Measurements from ENCODE around the gene USP15.
"Not testable (repeated sequence)": the region's sequence is repeated elsewhere in the genome, so short reads cannot be mapped to it uniquely, and the experiment has no call there.

Gene USP15

DNA sequence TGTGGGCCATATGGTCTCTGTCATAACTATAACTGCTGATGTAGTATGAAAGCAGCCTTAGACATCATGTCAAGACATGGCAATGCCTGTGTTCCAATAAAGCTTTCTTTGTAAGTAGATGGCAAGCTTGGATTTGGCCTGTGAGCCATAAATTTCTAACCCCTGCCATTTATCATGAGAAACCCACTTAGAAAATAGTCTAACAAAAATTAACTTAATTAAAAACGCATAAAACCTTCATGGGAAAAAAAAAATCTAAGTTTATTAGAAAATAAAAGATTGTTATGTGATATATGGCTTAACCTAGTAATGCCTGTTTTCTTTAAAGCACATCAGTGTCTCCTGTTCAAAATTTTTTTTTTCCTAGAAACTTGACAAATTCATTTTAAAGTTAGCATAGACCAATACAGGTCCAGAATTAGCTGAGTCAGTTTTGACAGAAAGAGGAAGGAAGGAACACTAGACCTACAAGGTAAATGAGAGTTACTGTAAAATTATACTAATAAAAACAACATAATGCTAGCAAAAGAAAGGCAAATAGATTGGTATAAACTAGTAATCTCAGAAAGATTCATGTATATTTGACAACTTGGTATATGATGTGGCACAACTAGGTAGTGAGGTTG is 68.2 kb downstream of the USP15 start:
- DNase-seq (ENCODE audit: low read depth), result no peak

DNA sequence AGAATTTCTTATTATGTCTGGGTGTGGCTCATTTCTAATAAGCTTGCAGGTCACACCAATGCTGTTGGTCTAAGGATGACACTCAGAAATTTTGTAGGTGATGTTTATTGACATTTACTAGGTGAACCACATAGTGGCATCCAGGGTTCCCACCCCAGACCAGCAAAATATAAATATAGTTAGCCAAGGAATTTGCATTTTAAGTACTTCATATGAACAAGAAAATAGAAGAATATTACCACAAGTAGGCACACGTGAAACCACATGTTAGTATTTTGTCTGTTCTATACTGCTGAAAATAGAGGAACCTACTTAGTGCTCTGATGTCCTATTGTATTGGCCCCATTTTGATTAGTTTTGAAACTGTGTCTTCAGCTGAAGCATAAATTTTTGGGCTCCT is 71.1 kb downstream of the USP15 start:
- DNase-seq (ENCODE audit: low read depth), result no peak

DNA sequence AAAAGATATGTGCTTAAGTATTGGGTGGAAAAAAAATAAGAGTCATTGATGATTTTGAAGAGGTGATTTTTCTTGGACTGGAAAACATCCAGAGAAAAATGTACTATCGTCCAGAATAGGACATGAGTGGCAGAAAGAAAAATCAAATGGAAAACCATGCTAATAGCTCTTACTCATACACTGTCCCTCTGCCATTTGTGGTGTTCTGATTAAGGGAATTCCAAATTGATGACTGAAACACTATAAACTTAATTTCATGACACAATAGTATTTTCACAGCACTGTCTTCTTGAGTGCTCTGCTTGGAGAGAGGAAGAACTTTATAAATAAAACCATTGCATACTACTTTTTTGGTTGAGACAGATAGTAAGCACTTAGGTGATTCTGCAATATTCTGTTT is 72.4 kb downstream of the USP15 start:
- no peak for DNase-seq (ENCODE audit: low read depth)

DNA sequence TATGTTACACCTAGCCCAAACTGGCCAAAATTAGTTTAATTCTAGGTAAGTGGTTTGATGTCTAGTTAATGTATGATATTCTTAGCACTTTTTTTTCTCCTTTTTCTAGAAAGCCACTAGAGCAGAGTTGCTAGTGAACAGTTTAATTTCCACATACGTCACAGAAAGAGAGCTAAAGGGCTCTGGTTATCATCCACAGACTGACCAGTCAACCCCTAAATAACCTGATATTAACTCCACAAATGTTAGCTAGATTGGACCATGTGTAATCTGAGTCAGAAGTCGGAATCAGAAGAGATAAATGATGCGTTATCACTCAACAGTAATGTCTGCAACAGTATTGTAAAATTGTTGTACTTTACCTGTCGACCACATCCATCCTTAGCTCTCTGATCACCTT is 74.9 kb downstream of the USP15 start:
- DNase-seq (ENCODE audit: low read depth), result no peak

DNA sequence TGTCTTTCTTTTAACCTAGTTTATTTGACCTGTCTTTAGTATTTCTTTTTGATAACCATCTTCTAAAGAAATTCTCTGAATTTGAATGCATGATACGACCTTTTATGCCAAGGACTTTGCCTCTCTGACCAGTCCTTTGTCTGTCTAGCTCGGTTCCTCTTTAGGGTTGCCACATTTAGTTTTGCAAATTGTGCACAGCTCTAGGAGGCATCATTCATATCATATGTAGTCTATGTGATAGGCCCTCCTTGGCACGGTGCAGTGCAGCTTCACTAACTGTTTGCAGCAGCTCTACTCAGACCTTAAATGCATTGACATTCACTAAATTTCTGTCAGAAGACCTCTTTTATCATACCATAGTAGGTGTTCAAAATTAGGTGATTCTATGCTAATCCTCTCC is 75.6 kb downstream of the USP15 start:
- no peak for DNase-seq (ENCODE audit: low read depth)

DNA sequence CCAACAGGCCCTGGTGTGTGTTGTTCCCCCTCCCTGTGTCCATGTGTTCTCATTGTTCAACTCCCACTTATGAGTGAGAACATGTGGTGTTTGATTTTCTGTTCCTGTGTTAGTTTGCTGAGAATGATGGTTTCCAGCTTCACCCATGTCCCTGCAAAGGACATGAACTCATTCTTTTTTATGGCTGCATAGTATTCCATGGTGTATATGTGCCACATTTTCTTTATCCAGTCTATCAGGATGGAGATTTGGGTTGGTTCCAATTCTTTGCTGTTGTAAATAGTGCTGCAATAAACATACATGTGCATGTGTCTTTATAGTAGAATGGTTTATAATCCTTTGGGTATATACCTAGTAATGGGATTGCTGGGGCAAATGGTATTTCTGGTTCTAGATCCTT is 77.4 kb downstream of the USP15 start:
- DNase-seq (ENCODE audit: low read depth), result not testable (repeated sequence)

DNA sequence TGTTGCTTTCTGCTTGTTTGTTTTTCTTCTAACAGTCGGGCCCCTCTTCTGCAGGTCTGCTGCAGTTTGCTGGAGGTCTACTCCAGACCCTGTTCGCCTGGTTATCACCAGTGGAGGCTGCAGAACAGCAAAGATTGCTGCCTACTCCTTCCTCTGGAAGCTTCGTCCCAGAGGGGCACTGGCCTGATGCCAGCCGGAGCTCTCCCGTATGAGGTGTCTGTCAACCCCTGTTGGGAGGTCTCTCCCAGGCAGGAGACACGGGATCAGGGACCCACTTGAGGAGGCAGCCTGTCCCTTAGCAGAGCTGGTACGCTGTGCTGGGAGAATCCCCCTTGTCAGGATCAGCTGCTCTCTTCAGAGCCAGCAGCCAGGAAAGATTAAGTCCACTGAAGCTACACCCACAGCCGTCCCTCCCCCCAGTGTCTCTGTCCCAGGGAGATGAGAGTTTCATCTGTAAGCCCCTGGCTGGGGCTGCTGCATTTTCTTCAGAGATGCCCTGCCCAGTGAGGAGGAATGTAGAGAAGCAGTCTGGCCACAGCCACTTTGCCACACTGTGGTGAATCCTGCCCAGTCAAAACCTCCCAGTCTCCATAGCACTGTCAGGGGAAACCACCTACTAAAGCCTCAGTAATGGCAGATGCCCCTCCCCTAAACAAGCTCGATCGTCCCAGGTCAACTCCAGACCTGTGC is 82.6 kb downstream of the USP15 start:
- DNase-seq (ENCODE audit: low read depth), result not testable (repeated sequence)

DNA sequence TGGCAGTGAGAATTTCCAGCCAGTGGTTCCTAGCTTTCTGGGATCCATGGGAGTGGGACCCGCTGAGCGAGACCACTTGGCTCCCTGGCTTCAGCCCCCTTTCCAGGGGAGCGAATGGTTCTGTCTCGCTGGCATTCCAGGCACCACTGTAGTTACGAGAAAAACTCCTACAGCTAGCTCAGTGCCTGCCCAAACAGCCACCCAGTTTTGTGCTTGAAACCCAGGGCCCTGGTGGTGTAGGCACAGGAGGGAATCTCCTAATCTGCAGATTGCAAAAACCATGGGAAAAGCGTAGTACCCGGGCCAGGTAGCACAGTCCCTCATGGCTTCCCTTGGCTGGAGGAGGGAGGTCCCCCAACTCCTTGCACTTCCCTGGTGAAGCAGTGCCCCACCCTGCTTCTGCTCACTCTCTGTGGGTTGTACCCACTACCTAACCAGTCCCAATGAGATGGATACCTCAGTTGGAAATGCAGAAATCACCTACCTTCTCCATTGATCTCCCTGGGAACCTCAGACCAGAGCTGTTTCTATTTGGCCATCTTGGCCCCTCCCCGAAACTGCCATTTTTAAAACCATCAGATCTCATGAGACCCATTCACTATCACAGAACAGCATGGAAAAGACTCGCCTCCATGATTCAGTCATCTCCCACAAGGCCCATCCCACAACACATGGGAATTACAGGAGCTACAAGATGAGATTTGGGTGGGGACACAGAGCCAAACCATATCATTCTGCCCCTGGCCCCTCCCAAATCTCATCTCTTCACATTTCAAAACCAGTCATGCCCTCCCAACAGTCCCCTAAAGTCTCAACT is 83.3 kb downstream of the USP15 start:
- not testable (repeated sequence) for DNase-seq (ENCODE audit: low read depth)

DNA sequence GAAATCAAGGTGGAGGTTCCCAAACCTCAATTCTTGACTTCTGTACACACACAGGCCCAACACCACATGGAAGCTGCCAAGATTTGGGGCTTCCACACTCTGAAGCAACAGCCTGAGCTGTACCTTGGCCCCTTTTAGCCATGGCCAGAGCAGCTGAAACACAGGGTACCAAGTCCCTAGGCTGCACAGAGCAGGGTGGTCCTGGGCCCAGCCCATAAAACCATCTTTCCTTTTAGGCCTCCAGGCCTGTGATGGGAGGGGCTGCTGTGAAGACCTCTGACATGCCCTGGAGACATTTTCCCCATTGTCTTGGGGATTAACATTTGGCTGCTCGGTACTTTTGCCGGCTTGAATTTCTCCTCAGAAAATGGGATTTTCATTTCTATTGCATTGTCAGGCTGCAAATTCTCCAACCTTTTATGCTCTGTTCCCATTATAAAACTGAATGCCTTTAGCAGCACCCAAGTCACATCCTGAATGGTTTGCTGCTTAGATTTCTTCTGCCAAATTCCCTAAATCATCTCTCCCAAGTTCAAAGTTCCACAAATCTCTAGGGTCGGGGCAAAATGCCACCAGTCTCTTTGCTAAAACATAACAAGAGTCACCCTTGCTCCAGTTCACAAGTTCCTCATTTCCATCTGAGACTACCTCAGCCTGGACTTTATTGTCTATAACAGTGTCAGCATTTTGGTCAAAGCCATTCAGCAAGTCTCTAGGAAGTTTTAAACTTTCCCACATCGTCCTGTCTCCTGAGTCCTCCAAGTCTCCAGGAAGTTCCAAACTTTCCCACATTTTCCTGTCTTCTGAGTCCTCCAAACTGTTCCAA is 84.7 kb downstream of the USP15 start:
- DNase-seq (ENCODE audit: low read depth), result not testable (repeated sequence)

DNA sequence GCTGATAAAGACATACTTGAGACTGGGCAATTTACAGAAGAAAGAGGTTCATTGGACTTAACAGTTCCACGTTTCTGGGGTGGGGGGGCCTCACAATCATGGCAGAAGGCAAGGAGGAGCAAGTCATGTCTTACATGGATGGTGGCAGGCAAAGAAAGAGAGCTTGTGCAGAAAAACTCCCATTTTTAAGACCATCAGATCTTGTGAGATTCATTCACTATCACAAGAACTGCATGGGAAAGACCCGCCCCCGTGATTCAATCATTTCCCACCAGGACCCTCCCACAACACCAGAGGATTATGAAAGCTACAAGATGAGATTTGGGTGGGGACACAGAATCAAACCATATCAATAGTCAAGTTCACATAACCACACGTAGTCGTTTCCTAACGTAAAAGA is 85.5 kb downstream of the USP15 start:
- DNase-seq (ENCODE audit: low read depth), result no peak

DNA sequence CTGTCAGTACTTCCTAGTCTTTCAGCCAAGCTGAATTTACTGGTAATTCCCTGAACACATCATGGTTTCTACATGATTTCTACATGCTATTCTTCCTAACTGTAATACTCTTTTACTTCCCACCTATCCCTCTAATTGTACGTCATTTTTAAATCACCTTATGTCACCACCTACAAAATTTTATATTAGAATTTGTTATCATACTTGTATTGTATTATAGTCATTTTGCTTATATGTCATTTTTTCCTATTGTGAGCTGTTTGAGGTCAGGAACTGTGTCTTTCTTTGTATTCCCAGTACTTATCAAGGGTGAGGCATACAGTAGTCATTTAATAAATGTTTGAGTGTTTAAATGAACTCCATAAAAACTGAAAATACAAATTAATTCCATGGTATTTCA is 86.6 kb downstream of the USP15 start:
- DNase-seq (ENCODE audit: low read depth), result no peak

DNA sequence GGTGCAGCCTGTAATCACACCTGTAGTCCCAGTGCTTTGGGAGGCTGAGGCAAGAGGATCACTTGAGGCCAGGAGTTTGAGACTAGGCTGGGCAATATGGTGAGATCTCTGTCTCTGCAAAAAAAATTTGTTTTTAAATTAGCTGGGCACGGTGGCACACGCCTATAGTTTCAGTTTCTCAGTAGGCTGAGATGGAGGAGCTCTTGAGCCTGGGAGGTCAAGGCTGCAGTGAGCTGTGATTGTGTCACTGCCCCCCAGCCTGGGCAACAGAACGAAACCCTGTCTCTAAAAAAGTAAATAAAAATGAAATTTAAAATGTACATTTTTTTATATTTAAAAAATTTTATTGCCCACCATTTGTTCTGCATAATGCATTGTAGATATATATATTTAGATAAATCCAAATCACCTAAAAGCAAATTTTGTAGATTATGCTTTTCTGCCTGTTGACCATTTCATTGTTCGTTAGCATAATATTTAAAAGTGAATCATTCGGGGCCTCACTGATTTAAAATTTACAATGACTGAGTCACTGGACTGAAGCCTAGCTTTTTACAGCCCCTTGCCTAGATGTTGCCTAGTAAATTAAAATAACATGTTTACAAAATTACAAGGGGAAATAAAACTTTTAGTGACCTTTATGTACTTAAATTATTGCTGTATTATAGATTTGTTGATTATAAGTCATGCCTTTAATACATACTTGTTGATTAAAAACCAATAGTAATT is 87.9 kb downstream of the USP15 start:
- DNase-seq (ENCODE audit: low read depth), result no peak

DNA sequence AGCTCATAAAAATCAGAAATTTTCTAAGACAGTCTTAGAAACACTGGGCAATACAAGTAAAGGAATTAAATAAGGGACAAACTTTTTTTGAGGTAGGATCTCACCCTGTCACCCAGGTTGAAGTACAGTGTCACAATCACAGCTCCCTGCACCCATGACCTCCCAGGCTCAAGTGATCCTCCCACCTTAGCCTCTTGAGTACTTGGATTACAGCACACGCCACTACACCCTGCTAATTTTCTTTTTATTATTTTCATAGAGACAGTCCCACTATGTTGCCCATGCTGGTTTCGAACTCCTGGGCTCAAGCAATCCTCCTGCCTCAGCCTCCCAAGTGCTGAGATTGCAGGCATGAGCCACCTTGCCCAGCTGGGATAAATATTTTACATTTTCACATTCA is 90.3 kb downstream of the USP15 start:
- DNase-seq (ENCODE audit: low read depth), result no peak

DNA sequence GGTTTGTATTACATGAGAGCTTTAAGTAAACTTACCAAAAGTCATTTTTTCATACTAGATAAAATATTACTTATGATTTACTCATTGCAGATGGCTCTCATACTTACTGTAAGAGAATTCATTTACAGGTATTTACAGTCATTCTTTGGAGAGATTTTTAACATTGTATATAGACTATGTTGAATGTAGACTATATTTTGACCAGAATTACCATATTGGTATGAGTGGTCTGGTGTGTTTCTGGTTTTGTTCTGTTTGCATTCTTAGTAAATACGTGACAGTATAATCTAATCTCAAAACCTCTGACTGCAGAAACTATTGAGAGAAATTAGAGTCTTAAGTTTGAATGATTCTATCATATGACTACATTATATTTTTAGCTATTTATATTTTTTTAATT is 91.1 kb downstream of the USP15 start:
- no peak for DNase-seq (ENCODE audit: low read depth)

DNA sequence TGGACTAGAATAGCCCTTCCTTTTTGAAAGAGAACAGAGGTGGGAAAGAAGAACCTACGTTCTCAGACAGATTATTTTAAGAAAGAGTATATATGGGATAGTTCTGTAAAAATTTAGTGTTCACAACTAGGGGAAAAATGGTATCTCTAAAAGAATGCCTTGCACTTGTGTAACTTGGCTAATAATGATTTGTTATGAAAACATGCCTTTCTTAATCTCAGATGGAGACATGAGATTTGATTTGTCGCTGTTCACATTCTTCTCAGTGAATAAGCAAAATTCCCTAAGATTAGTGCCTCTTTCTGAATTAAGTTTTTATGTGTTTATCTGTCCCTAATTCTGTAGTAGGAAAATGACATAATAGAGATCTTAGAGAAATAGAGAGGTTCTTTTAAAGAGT is 100.8 kb downstream of the USP15 start:
- no peak for DNase-seq (ENCODE audit: low read depth)

DNA sequence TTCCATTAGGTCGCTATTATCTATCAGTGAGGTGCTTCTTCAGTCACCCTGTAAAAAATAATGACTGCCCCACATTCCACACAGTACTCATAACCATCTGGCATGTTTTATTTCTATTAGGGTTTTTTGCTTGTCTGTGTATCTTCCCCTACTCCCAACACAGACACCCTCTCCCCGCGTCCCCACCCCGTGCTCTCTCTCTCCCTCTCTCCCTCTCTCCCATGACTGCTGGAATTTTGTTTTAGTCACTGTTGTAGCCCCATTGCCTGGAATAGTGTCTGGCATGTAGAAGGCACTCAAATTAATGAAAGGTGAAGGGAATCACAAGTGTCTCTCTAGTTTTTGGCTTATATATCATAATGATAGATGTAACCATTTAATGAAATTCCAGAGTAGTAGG is 103.3 kb downstream of the USP15 start:
- no peak for DNase-seq (ENCODE audit: low read depth)

DNA sequence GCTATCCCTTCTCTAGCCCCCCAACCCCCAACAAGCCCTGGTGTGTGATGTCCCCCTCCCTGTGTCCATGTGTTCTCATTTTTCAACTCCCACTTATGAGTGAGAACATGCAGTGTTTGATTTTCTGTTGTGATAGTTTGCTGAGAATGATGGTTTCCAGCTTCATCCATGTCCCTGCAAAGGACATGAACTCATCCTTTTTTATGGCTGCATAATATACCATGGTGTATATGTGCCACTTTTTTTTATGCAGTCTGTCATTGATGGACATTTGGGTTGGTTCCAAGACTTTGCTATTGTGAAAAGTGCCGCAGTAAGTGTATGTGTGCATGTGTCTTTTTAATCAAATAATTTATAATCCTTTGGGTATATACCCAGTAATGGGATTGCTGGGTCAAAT is 104.5 kb downstream of the USP15 start:
- not testable (repeated sequence) for DNase-seq (ENCODE audit: low read depth)

DNA sequence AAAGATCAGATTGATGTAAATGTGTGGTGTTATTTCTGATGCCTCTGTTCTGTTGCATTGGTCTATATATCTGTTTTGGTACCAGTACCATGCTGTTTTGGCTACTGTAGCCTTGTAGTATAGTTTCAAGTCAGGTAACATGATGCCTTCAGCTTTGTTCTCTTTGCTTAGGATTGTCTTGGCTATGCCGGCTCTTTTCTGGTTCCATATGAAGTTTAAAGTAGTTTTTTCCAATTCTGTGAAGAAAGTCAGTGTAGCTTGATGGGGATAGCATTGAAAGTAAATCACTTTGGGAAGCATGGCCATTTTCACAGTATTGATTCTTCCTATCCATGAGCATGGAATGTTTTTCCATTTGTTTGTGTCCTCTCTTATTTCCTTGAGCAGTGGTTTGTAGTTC is 105.6 kb downstream of the USP15 start:
- not testable (repeated sequence) for DNase-seq (ENCODE audit: low read depth)

DNA sequence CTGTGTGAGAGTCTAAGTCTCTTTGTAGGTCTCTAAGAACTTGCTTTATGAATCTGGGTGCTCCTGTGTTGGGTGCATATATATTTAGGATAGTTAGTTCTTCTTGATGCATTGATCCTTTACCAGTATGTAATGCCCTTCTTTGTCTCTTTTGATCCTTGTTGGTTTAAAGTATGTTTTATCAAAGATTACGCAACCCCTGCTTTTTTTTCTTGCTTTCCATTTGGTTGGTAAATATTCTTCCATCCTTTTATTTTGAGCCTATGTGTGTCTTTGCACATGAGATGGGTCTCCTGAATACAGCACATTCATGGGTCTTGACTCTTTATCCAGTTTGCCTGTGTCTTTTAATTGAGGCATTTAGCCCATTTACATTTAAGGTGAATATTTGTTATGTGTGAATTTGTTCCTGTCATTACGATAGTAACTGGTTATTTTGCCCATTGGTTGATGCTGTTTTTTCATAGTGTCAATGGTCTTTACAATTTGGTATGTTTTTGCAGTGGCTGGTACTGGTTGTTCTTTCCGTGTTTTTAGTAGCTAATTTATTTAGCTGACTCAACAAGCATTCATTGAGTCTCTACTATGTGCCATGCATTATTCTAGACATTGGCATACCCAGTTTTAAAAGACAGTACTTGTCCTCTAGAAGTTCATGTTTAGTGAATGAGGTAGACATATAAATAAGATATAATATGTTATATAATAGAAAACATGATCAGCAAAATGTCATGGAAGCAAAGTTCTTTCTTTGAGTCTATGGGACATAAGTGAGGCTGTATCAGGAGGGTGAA is 108.4 kb downstream of the USP15 start:
- not testable (repeated sequence) for DNase-seq (ENCODE audit: low read depth)

DNA sequence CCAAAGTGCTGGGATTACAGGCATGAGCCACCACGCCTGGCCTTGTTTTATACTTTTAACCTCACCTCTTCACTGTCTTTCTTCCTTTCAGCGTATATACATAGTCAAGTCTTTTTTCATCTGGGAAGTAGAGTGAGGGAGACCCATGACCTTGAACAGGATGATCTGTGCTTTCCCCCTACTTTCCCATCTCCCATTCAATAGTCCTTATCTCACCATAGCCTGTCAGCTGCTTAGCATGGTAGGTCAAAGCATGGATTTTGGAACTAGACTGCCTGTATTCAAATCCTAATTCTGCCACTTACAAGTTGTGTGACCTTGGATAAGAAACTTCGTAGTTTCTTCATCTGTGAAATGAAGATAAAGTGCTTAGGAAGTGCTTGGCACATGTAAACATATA is 110.0 kb downstream of the USP15 start:
- no peak for DNase-seq (ENCODE audit: low read depth)

DNA sequence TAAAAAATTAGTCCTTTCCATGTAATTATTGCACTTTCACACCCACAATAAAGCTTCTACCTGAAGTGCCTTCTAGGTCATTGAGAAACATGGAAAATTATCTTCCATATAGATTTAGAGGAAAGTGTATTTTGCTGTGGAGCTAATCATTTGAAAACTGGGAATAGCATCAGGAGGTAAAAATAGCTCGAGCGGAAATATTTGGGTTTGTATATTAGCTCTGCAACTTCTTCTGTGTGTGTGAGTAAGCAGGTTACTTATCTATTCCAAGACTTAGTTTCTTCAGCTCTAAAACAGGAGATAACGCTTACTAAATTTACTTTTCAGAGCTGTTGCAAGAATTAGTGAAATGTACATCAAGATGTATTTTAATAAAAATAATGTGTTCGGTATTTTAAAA is 111.5 kb downstream of the USP15 start:
- no peak for DNase-seq (ENCODE audit: low read depth)

Measured in stimulated activated CD8-positive, alpha-beta memory T cell treated with anti-CD3 and anti-CD28 coated beads, Interleukin-12 subunit alpha, Interleukin-12 subunit beta, amount 100 ng/mL, for 4 hours (primary cell).